Measurements from ENCODE around the gene DDIT4. TPM values are rescaled to one million over a fixed set of nuclear protein-coding genes. Genes with fewer than 3 reads are reported as not detected.

Gene DDIT4
- total and polyA plus RNA-seq, 9 of the 15 experiments (the other 6 are each of a cell fraction or from before 2014, with no cell fraction given): 8.2 to 675 (median 159) TPM

DNA sequence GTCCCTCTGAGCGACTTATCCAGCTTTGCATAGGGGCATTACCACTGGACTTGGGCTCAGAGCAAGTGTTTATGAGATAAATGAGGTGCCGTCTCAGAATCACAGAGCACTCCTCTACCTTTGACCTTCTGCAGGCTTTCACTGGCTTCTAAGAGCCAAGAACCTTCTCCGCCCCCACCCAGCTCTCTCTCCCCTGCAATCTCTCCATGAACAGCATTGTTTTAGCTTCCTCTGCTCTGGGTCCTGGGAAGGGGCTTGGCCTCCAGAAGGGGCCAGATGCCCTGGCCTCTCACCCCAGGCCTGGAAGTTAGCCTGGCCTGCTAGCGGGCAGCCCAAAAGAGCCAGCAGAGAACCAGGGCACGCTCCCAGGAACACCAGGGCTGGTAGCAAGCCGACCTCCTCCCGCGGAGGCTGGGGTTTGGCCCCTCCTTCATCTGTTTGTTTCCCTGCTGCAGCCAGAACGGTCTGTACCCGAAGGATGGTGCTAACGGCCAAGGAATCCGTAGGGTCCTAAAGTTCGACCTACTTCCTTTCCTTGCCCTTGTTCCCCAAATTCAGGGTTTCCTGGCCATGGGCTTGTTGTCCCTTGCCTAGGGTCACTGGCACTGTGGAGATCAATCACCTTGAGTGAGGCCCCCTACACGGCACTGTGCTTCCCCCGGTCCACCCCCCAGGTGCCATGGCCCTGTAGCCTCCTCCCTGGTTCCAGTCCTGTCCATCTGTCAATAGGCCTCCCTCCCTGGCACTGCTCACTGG is 18.7 kb upstream of the DDIT4 start (continued):
- TF ChIP-seq CEBPG (CRISPR knock-in tag; IDR thresholded peaks at IDR 0.05): peak; percentile 33; the same call in 1 of the 2 replicates
- no peak for TF ChIP-seq CEBPG (tag; conservative IDR thresholded peaks at IDR 0.05 in 1 of 2, IDR thresholded peaks at IDR 0.05 in 1 of 2)
- no peak for TF ChIP-seq ZNF124 (CRISPR knock-in tag; IDR thresholded peaks at IDR 0.05)
- TF ChIP-seq MAFG (tag; conservative IDR thresholded peaks at IDR 0.05): no peak
- no peak for TF ChIP-seq IRF2 (CRISPR knock-in tag; IDR thresholded peaks at IDR 0.05)
- no peak for TF ChIP-seq NR1H2 (CRISPR knock-in tag; IDR thresholded peaks at IDR 0.05)
- peak; percentile 75; the same call in 1 of the 2 replicates for TF ChIP-seq CAMTA2 (CRISPR knock-in tag; conservative IDR thresholded peaks at IDR 0.05)
- TF ChIP-seq RBM17 (IDR thresholded peaks at IDR 0.05; ENCODE audit: borderline replicate concordance, low read depth, low read length): no peak
- TF ChIP-seq KAT2B (IDR thresholded peaks at IDR 0.05; ENCODE audit: low read depth, low read length): no peak
- TF ChIP-seq TFAM (CRISPR knock-in tag; conservative IDR thresholded peaks at IDR 0.05): no peak
- TF ChIP-seq MAFF (IDR thresholded peaks at IDR 0.05; ENCODE audit: low read length): no peak
- TF ChIP-seq FOXK2 (conservative IDR thresholded peaks at IDR 0.05 in 1 of 2, IDR thresholded peaks at IDR 0.05 in 1 of 2; ENCODE audit: low read depth in 2 of 2): no peak; a peak in 1 of 4 replicates
- TF ChIP-seq POLR2A (conservative IDR thresholded peaks at IDR 0.05): no peak
- TF ChIP-seq, protein P1, sequence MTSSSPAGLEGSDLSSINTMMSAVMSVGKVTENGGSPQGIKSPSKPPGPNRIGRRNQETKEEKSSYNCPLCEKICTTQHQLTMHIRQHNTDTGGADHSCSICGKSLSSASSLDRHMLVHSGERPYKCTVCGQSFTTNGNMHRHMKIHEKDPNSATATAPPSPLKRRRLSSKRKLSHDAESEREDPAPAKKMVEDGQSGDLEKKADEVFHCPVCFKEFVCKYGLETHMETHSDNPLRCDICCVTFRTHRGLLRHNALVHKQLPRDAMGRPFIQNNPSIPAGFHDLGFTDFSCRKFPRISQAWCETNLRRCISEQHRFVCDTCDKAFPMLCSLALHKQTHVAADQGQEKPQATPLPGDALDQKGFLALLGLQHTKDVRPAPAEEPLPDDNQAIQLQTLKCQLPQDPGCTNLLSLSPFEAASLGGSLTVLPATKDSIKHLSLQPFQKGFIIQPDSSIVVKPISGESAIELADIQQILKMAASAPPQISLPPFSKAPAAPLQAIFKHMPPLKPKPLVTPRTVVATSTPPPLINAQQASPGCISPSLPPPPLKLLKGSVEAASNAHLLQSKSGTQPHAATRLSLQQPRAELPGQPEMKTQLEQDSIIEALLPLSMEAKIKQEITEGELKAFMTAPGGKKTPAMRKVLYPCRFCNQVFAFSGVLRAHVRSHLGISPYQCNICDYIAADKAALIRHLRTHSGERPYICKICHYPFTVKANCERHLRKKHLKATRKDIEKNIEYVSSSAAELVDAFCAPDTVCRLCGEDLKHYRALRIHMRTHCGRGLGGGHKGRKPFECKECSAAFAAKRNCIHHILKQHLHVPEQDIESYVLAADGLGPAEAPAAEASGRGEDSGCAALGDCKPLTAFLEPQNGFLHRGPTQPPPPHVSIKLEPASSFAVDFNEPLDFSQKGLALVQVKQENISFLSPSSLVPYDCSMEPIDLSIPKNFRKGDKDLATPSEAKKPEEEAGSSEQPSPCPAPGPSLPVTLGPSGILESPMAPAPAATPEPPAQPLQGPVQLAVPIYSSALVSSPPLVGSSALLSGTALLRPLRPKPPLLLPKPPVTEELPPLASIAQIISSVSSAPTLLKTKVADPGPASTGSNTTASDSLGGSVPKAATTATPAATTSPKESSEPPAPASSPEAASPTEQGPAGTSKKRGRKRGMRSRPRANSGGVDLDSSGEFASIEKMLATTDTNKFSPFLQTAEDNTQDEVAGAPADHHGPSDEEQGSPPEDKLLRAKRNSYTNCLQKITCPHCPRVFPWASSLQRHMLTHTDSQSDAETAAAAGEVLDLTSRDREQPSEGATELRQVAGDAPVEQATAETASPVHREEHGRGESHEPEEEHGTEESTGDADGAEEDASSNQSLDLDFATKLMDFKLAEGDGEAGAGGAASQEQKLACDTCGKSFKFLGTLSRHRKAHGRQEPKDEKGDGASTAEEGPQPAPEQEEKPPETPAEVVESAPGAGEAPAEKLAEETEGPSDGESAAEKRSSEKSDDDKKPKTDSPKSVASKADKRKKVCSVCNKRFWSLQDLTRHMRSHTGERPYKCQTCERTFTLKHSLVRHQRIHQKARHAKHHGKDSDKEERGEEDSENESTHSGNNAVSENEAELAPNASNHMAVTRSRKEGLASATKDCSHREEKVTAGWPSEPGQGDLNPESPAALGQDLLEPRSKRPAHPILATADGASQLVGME (CRISPR knock-in tag; IDR thresholded peaks at IDR 0.05): peak; percentile 41
- no peak for TF ChIP-seq FOXJ3 (CRISPR knock-in tag; IDR thresholded peaks at IDR 0.05)
- TF ChIP-seq EHMT2 (IDR thresholded peaks at IDR 0.05): no peak
- no peak for TF ChIP-seq GTF2A2 (tag; IDR thresholded peaks at IDR 0.05)
- peak; percentile 75 for TF ChIP-seq DPF2 (IDR thresholded peaks at IDR 0.05)
- TF ChIP-seq, protein P2, sequence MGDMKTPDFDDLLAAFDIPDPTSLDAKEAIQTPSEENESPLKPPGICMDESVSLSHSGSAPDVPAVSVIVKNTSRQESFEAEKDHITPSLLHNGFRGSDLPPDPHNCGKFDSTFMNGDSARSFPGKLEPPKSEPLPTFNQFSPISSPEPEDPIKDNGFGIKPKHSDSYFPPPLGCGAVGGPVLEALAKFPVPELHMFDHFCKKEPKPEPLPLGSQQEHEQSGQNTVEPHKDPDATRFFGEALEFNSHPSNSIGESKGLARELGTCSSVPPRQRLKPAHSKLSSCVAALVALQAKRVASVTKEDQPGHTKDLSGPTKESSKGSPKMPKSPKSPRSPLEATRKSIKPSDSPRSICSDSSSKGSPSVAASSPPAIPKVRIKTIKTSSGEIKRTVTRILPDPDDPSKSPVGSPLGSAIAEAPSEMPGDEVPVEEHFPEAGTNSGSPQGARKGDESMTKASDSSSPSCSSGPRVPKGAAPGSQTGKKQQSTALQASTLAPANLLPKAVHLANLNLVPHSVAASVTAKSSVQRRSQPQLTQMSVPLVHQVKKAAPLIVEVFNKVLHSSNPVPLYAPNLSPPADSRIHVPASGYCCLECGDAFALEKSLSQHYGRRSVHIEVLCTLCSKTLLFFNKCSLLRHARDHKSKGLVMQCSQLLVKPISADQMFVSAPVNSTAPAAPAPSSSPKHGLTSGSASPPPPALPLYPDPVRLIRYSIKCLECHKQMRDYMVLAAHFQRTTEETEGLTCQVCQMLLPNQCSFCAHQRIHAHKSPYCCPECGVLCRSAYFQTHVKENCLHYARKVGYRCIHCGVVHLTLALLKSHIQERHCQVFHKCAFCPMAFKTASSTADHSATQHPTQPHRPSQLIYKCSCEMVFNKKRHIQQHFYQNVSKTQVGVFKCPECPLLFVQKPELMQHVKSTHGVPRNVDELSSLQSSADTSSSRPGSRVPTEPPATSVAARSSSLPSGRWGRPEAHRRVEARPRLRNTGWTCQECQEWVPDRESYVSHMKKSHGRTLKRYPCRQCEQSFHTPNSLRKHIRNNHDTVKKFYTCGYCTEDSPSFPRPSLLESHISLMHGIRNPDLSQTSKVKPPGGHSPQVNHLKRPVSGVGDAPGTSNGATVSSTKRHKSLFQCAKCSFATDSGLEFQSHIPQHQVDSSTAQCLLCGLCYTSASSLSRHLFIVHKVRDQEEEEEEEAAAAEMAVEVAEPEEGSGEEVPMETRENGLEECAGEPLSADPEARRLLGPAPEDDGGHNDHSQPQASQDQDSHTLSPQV (IDR thresholded peaks at IDR 0.05): peak; percentile 94
- 0 out of 2 replicates have a peak, but pooled peaks have one; percentile 25 for TF ChIP-seq ESRRB (CRISPR knock-in tag; IDR thresholded peaks at IDR 0.05; ENCODE audit: borderline replicate concordance)
- no peak for TF ChIP-seq FUS (optimal IDR thresholded peaks at IDR 0.05; ENCODE audit: low read depth, low read length)
